Fibroblast of pulmonary artery (primary cell): ENCODE results near the gene HES4.

Source experiments
- DNase-seq: peaks from one replicate; pipeline ENCODE4 v3.0.0-alpha.2; 2010; ENCODE audit warnings: low read depth
- H3K4me3 ChIP-seq: replicated peaks from 2 replicates; pipeline ENCODE4 v1.5.1; 2011; ENCODE audit warnings: low read depth, mild to moderate bottlenecking, control low read depth, low read length, moderate library complexity
- CTCF ChIP-seq: IDR thresholded peaks from 2 replicates; pipeline ENCODE4 v1.5.1; 2011; ENCODE audit warnings: mild to moderate bottlenecking, control low read depth, low read length, inconsistent platforms; ENCODE audit errors: missing control alignments

HES4 gene

GRCh38 chr1:959731-960362 is 40.0 kb downstream of the HES4 start:
- no peak for TF ChIP-seq CTCF
- peak overlapping the region; percentile 55 for H3K4me3 ChIP-seq
- DNase-seq, result no peak

GRCh38 chr1:958823-959730 is 40.8 kb downstream of the HES4 start, which contains the start of gene NOC2L:
Gene NOC2L, minus strand, starts transcription at chr1:959256. Its CDS starts 16 bp downstream, at chr1:959240.
- H3K4me3 ChIP-seq, result peak within 1 kb of the TSS; percentile 99
- peak; percentile 88 for DNase-seq
- no peak for TF ChIP-seq CTCF

- DNase-seq, result no peak
- H3K4me3 ChIP-seq, result no peak overlapping the region
- TF ChIP-seq CTCF, result no peak
These were observed 43.3 kb downstream of the HES4 start for GRCh38 chr1:956636-957035.

- no peak overlapping the region for H3K4me3 ChIP-seq
- TF ChIP-seq CTCF, result no peak
- no peak for DNase-seq
These were observed 44.4 kb downstream of the HES4 start for GRCh38 chr1:955474-955873.

GRCh38 chr1:954927-955326 is 45.0 kb downstream of the HES4 start:
- no peak for TF ChIP-seq CTCF
- no peak for DNase-seq

GRCh38 chr1:953524-954320 is 46.2 kb downstream of the HES4 start:
- no peak for TF ChIP-seq CTCF
- DNase-seq, result no peak

More at GRCh38 chr1:954927-955326, 45.0 kb downstream of the HES4 start:
- H3K4me3 ChIP-seq, result no peak overlapping the region

More at GRCh38 chr1:953524-954320, 46.2 kb downstream of the HES4 start:
- no peak overlapping the region for H3K4me3 ChIP-seq
